ENCODE measurements around the gene DNAAF5. TPM values are rescaled to one million over a fixed set of nuclear protein-coding genes. Genes with fewer than 3 reads are reported as not detected.
"Not testable (repeated sequence)": the region's sequence is repeated elsewhere in the genome, so short reads cannot be mapped to it uniquely, and the experiment has no call there.

DNAAF5 gene
- total RNA-seq, 1 experiment from 2014 or later: 82.8 TPM

GRCh38 chr7:729140-730000 is 2.9 kb downstream of the DNAAF5 start:
- no peak for DNase-seq (ENCODE audit: low read depth)

GRCh38 chr7:730501-731439 is 4.3 kb downstream of the DNAAF5 start:
- no peak for DNase-seq (ENCODE audit: low read depth)

GRCh38 chr7:731440-732085 is 5.1 kb downstream of the DNAAF5 start:
- DNase-seq (ENCODE audit: low read depth): no peak

- DNase-seq (ENCODE audit: low read depth): no peak
Observed at GRCh38 chr7:732094-732541, 5.6 kb downstream of the DNAAF5 start.

GRCh38 chr7:732556-732955 is 6.1 kb downstream of the DNAAF5 start:
- no peak for DNase-seq (ENCODE audit: low read depth)

GRCh38 chr7:734214-734613 is 7.7 kb downstream of the DNAAF5 start:
- no peak for DNase-seq (ENCODE audit: low read depth)

GRCh38 chr7:734808-735207 is 8.3 kb downstream of the DNAAF5 start:
- DNase-seq (ENCODE audit: low read depth): no peak

- DNase-seq (ENCODE audit: low read depth): no peak
Observed at GRCh38 chr7:738241-738640, 11.7 kb downstream of the DNAAF5 start.

- DNase-seq (ENCODE audit: low read depth): no peak
Observed at GRCh38 chr7:738723-739454, 12.4 kb downstream of the DNAAF5 start.

GRCh38 chr7:739455-739982 is 13.0 kb downstream of the DNAAF5 start:
- DNase-seq (ENCODE audit: low read depth): no peak

GRCh38 chr7:739983-740942 is 13.8 kb downstream of the DNAAF5 start:
- DNase-seq (ENCODE audit: low read depth): no peak

GRCh38 chr7:741191-741671 is 14.7 kb downstream of the DNAAF5 start:
- no peak for DNase-seq (ENCODE audit: low read depth)

- DNase-seq (ENCODE audit: low read depth): no peak
Observed at GRCh38 chr7:741850-742249, 15.4 kb downstream of the DNAAF5 start.

GRCh38 chr7:742791-743190 is 16.3 kb downstream of the DNAAF5 start:
- DNase-seq (ENCODE audit: low read depth): no peak

GRCh38 chr7:743341-744127 is 17.0 kb downstream of the DNAAF5 start:
- DNase-seq (ENCODE audit: low read depth): peak; percentile 24

- DNase-seq (ENCODE audit: low read depth): not testable (repeated sequence)
Observed at GRCh38 chr7:744128-744520, 17.6 kb downstream of the DNAAF5 start.

GRCh38 chr7:744854-745430 is 18.4 kb downstream of the DNAAF5 start:
- no peak for DNase-seq (ENCODE audit: low read depth)
